Measurements from ENCODE around the gene MYOM1. TPM values are rescaled to one million over a fixed set of nuclear protein-coding genes. Genes with fewer than 3 reads are reported as not detected.
A peak's percentile ranks its signal among the peaks of the same experiment; 100 is the strongest.

MYOM1 gene
- total RNA-seq, 2 experiments from 2014 or later: 0.74 to 1.5 TPM

DNA sequence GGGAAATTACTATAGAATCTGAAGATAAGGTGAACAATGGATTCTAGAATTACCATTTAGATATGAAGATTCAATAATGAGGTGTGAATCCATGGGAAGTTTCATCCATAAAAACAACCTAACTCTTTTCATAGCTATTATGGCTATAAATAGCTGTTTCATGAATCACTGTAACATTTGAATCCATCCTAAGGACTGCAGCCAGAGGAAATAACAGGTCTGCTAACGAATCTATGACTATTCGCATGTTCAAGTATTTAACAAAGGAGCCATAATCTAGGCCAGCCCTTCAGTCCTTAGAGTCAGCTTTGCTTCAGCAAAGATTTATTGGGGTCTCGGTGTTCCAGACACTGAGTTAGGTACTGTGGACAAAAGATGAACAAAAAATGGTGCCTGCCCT, 87.1 kb downstream of the MYOM1 start:
- Histone ChIP-seq H3K4me1 (ENCODE audit: insufficient read depth, low read length) (peaks cover 5% of the 10 kb centered on the region), H3K4me3 (ENCODE audit: low read length) (no peak overlapping the region), H3K27ac (ENCODE audit: low read depth in 1 of 2, low read length in 2 of 2) (no peak overlapping the region), H3K27me3 (ENCODE audit: control insufficient read depth in 1 of 2, insufficient read depth in 2 of 2, low read length in 2 of 2) (no peaks in the 10 kb centered on the region), H3K9me3 (ENCODE audit: control insufficient read depth in 1 of 2, insufficient read depth in 1 of 2, low read length in 2 of 2) (no peaks in the 10 kb centered on the region), H3K36me3 (ENCODE audit: insufficient read depth, low read length) (no peaks in the 10 kb centered on the region)
- Mint-ChIP-seq H3K36me3 (ENCODE audit: low read depth) (no peaks in the 10 kb centered on the region), H3K27ac (no peak overlapping the region), H3K4me1 (ENCODE audit: low read depth) (peaks cover 6% of the 10 kb centered on the region), H3K27me3 (no peaks in the 10 kb centered on the region), H3K4me3 (no peak overlapping the region), H3K9me3 (no peaks in the 10 kb centered on the region)
- ChIA-PET CTCF (interaction anchor here (0.6 kb wide), 1 partner anchor 28 kb away, joined by 3 read pairs; no protein-coding TSS in a partner anchor), POLR2A (no interaction called here)
- DNase-seq (no peak), ATAC-seq (ENCODE audit: poor library complexity) (no peak)
- intact Hi-C loops (cut with DNase I, micrococcal nuclease): no loop called here
- TF ChIP-seq, protein P1, sequence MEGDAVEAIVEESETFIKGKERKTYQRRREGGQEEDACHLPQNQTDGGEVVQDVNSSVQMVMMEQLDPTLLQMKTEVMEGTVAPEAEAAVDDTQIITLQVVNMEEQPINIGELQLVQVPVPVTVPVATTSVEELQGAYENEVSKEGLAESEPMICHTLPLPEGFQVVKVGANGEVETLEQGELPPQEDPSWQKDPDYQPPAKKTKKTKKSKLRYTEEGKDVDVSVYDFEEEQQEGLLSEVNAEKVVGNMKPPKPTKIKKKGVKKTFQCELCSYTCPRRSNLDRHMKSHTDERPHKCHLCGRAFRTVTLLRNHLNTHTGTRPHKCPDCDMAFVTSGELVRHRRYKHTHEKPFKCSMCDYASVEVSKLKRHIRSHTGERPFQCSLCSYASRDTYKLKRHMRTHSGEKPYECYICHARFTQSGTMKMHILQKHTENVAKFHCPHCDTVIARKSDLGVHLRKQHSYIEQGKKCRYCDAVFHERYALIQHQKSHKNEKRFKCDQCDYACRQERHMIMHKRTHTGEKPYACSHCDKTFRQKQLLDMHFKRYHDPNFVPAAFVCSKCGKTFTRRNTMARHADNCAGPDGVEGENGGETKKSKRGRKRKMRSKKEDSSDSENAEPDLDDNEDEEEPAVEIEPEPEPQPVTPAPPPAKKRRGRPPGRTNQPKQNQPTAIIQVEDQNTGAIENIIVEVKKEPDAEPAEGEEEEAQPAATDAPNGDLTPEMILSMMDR (IDR thresholded peaks at IDR 0.05): no peak

DNA sequence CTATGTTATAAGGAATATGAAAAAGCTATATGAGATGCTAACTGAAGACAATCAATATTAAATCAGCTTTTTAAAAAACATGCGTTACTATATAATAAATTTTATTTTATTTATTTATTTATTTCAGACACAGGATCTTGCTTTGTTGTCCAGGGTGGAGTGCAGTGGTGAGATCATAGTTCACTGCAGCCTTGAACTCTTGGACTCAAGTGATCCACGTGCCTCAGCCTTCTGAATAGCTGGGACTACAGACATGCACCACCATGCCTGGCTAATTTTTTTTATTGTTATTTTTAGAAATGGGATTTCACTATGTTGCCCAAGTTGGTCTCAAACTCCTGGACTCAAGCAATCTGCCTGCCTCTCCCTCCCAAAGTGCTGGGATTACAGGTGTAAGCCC, 89.4 kb downstream of the MYOM1 start:
- POLR2A ChIA-PET: interaction anchor here (0.9 to 2.3 kb wide), 3 partner anchors 132 to 145 kb away, joined by 3 to 13 read pairs (median 3); no protein-coding TSS in a partner anchor
- Histone ChIP-seq H3K36me3 (ENCODE audit: insufficient read depth, low read length) (no peaks in the 10 kb centered on the region), H3K9me3 (ENCODE audit: control insufficient read depth in 1 of 2, insufficient read depth in 1 of 2, low read length in 2 of 2) (no peaks in the 10 kb centered on the region), H3K4me3 (ENCODE audit: low read length) (no peak overlapping the region), H3K27me3 (ENCODE audit: control insufficient read depth in 1 of 2, insufficient read depth in 2 of 2, low read length in 2 of 2) (no peaks in the 10 kb centered on the region), H3K4me1 (ENCODE audit: insufficient read depth, low read length) (peaks cover 5% of the 10 kb centered on the region), H3K27ac (ENCODE audit: low read depth in 1 of 2, low read length in 2 of 2) (no peak overlapping the region)
- H3K4me1 Mint-ChIP-seq (ENCODE audit: low read depth): peaks cover 6% of the 10 kb centered on the region
- no peaks in the 10 kb centered on the region for H3K36me3 Mint-ChIP-seq (ENCODE audit: low read depth)
- intact Hi-C loops (cut with DNase I, micrococcal nuclease): loop anchor here in 1 of 2 experiments (1.0 kb wide), 1 partner anchor 136 kb away; no protein-coding TSS in a partner anchor
- TF ChIP-seq, protein P1 (IDR thresholded peaks at IDR 0.05): no peak
- DNase-seq: no peak
- no peak for ATAC-seq (ENCODE audit: poor library complexity)
- no peak overlapping the region for H3K27ac Mint-ChIP-seq
- no peaks in the 10 kb centered on the region for H3K27me3 Mint-ChIP-seq
- CTCF ChIA-PET: interaction anchor here (1.8 to 2.9 kb wide), 4 partner anchors 33 to 136 kb away, joined by 9 to 27 read pairs (median 14); no protein-coding TSS in a partner anchor
- no peaks in the 10 kb centered on the region for H3K9me3 Mint-ChIP-seq
- H3K4me3 Mint-ChIP-seq: no peak overlapping the region

GRCh38 chr18:3129053-3129864, 90.5 kb downstream of the MYOM1 start:
- DNase-seq: peak; percentile 67 to 90 (median 78)
- H3K4me1 ChIP-seq (ENCODE audit: insufficient read depth, low read length): peaks cover 5% of the 10 kb centered on the region
- H3K4me1 Mint-ChIP-seq (ENCODE audit: low read depth): peaks cover 6% of the 10 kb centered on the region
- H3K9me3 Mint-ChIP-seq: no peaks in the 10 kb centered on the region
- no peak overlapping the region for H3K4me3 ChIP-seq (ENCODE audit: low read length)
- H3K4me3 Mint-ChIP-seq: no peak overlapping the region
- no peaks in the 10 kb centered on the region for H3K27me3 Mint-ChIP-seq
- no peaks in the 10 kb centered on the region for H3K9me3 ChIP-seq (ENCODE audit: control insufficient read depth in 1 of 2, insufficient read depth in 1 of 2, low read length in 2 of 2)
- ChIA-PET CTCF (interaction anchor here (0.5 to 3.2 kb wide), 29 partner anchors 9 to 360 kb away, joined by 3 to 27 read pairs (median 3); no protein-coding TSS in a partner anchor), POLR2A (interaction anchor here (0.7 to 2.3 kb wide), 9 partner anchors 68 to 196 kb away, joined by 3 to 15 read pairs (median 3); no protein-coding TSS in a partner anchor)
- H3K27ac ChIP-seq (ENCODE audit: low read depth in 1 of 2, low read length in 2 of 2): no peak overlapping the region
- no peak overlapping the region for H3K27ac Mint-ChIP-seq
- H3K27me3 ChIP-seq (ENCODE audit: control insufficient read depth in 1 of 2, insufficient read depth in 2 of 2, low read length in 2 of 2): no peaks in the 10 kb centered on the region
- TF ChIP-seq, protein P1 (IDR thresholded peaks at IDR 0.05): peak; percentile 94
- H3K36me3 Mint-ChIP-seq (ENCODE audit: low read depth): peaks cover 8% of the 10 kb centered on the region
- intact Hi-C loops (cut with DNase I, micrococcal nuclease): loop anchor here (1.0 to 5.0 kb wide), 3 partner anchors 62 to 197 kb away; no protein-coding TSS in a partner anchor
- no peaks in the 10 kb centered on the region for H3K36me3 ChIP-seq (ENCODE audit: insufficient read depth, low read length)
- peak; percentile 99 for ATAC-seq (ENCODE audit: poor library complexity)

All from CD4-positive, alpha-beta T cell (primary cell).